ENCODE results near the gene FAM149B1. TPM values are rescaled to one million over a fixed set of nuclear protein-coding genes. Genes with fewer than 3 reads are reported as not detected.

FAM149B1 gene
- 42.3 and 44.6 TPM in 2 replicates for total RNA-seq

GRCh38 chr10:73167783-73168464, at the start of gene FAM149B1, which contains the start of gene ECD:
Gene FAM149B1, plus strand, starts transcription at chr10:73168119. Its CDS starts 221 bp downstream, at chr10:73168340.
Gene ECD, minus strand, starts transcription at chr10:73168008. Its CDS starts 4,071 bp downstream, at chr10:73163937.

GRCh38 chr10:73246646-73247508, 79.0 kb downstream of the FAM149B1 start, which contains the start of gene DNAJC9:
Gene DNAJC9, minus strand, starts transcription at chr10:73247255. Its CDS starts 66 bp downstream, at chr10:73247189.

GRCh38 chr10:73252445-73253224, 84.7 kb downstream of the FAM149B1 start, which contains the start of gene MRPS16:
Gene MRPS16, minus strand, starts transcription at chr10:73252644. Its CDS starts 162 bp downstream, at chr10:73252482.

Other genes with a start within 250 kb of the FAM149B1 start
- gene PLA2G12B, start 213.3 kb upstream of the FAM149B1 start, total RNA-seq: not detected in 2 replicates
- gene P4HA1, start 71.3 kb upstream of the FAM149B1 start, total RNA-seq: 457 and 753 TPM in 2 replicates
- gene NUDT13, start 57.7 kb upstream of the FAM149B1 start, total RNA-seq: 1.1 and 1.6 TPM in 2 replicates
- gene ECD, start 111 bp upstream of the FAM149B1 start, total RNA-seq: 19.8 and 21.4 TPM in 2 replicates
- 15.3 and 15.4 TPM in 2 replicates for gene DNAJC9, start 79.1 kb downstream of the FAM149B1 start, total RNA-seq
- 43.9 and 50.1 TPM in 2 replicates for gene MRPS16, start 84.5 kb downstream of the FAM149B1 start, total RNA-seq
- gene CFAP70, start 190.7 kb downstream of the FAM149B1 start, total RNA-seq: 1.2 TPM in 2 replicates
- 90.1 and 105 TPM in 2 replicates for gene ANXA7, start 245.9 kb downstream of the FAM149B1 start, total RNA-seq